Measurements from ENCODE around the gene CERT1.
"Not testable (repeated sequence)": the region's sequence is repeated elsewhere in the genome, so short reads cannot be mapped to it uniquely, and the experiment has no call there.

GRCh38 chr5:75498875-75499274 is 12.6 kb downstream of the CERT1 start:
- not testable (repeated sequence) for TF ChIP-seq CTCF, POLR2A (IDR thresholded peaks at IDR 0.05)
